HG03097 (cell line): ENCODE results near the gene BCR.

Experiments
- ATAC-seq: cut with Tn5 transposase; IDR thresholded peaks from one replicate; pipeline ENCODE4 v1.9.1; 2021; ENCODE audit not compliant: unreplicated experiment, low FRiP score

The BCR gene

DNA sequence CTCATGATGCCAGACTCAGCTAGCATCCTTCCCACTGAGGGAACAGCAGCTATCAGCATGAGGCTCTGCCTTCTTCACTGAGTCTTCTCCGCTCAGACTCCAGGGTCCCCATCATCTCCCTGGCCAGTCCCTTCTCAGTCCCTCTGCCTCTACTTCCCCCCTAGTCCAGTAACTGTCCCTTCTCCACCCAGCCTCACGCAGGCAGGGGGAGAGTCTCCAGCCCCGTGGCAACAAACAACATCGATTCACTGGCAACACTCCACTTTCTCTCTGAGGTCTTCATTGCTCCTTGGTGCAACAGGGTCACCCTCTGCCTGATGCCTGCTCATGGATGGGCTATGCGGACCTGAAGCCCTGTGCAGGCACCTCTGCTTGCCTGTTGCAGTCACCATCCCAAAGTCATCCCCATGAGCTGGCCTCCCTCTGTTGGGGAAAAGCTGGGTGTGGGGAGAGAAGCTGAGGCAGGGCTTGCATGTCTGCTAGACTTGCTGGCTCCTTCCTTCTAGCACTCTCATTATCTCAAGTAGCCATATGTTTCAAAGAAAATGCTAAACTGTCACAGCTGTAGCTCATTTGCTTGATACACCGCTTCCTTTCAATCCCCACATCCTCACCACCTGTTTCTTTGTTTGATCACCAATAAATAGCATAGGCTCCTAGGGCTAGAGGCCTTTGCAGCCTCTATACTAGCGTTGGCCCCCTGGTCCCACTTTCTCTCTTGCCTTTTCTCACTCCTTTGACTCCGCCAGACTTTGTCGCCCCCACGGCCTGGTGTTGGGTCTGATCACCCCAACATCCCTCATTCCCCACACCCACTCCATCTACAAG lies 4.3 kb upstream of the BCR start:
- no peak for ATAC-seq

DNA sequence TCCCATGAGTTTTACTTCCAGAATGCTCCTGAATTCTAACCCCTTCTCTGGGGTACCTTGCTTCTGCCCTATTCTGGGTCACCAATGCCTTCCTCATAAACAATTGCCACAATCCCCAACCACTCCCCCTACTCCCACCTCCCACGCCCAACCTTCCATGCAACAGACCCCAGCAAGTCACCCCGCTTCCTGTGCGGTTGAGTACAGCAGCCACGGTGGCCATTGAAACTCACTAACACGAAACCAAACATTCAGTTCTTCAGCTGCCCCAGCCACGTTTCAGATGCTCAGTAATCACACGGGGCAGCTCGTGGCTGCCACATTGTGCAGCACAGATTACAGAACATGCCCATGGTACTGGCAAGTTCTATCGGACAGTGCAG lies 3.7 kb upstream of the BCR start:
- no peak for ATAC-seq

DNA sequence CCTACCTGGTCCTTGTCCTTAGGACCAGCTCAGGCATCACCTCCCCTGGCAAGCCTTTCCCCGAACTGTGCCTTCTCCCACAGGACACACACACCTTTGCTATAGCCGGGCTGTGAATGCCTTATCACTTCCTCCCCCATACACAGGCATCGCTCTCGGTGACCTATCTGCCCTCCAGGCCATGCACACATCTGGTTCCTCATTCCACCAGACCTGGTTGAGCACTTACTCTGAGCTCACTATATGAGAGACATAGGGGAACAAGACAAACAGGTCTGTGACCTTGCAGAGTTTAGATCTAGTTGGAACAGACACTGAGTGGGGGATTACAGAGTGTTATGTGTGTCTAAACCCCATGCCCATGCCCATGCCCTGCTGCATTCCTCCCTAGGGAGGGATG lies 3.1 kb upstream of the BCR start:
- ATAC-seq = no peak

DNA sequence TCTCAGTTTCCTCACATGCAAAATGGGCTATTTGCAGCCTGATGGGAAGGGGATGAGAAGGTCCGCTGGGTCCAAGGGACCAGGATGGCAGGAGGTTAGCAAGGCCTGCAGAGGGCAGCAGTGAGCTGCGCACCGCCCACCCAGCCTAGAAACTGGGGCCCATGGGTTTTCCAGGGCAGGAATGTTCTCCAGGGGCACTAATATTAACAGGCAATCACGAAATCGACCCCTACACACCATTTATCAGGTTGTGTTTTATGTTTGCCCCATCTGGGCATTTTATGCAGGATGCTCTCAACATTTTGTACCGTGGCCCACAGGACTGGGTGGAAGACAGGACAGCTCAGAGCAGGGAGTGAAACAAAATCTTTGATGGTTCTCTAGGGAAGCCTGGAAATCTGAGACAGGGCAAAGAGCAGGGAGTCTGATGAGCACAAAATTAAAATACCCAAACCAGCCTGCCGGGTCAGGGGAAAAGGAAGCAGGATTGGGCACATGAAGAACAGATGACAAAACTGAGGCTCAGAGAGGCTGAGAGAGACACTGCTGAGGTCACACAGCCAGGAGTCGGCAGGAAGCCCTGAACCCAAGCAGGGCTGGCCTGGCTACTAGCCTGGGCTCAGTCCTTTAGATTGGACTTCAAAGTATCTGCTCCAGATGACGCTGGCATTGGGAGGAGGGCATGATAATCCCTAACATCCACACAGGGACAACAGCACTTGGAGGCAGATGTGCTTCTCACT lies 1.6 kb upstream of the BCR start:
- ATAC-seq = no peak

DNA sequence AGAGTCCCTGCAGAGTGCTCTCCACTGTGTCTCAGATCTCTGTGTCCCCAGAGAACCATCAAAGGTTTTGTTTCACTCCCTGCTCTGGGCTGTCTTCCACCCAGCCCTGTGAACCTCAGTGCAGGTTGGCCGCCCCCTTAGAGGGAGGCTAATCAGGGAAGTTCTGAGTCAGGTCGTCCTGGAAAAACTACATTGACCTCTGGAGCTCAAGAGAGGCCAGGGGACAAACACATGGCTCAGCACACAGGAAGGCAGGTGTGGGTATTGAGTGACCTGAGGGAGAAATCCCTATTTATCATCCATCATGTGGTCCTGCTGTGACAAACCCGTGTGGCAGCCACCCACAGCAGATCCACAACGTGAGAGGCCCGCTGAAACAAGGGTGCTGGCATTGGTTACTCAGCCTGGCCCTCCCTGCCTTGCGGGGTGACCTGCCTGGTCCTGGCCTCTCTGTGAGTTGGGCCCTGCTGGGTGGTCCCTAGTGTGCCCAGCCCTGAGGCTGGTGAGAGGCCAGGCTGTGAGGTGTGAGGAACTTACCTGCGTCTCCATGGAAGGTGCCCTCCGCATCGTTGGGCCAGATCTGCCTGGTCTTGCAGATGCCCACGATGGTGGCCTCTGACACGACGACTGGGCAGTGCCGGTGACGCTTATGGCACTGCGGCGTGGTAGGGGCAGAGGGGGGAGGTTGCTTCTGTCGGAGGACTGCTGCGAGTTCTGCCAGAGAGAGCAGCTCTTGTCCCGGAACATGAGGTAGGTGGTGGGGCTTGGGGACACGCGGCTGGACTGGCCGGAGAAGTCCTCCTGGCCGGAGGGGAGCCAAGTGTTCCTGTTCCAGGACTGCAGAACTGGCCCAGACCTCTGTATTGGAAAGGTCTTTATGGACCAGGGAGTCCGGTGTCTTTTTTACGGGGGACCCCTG lies 669 bp upstream of the BCR start:
- ATAC-seq = no peak

DNA sequence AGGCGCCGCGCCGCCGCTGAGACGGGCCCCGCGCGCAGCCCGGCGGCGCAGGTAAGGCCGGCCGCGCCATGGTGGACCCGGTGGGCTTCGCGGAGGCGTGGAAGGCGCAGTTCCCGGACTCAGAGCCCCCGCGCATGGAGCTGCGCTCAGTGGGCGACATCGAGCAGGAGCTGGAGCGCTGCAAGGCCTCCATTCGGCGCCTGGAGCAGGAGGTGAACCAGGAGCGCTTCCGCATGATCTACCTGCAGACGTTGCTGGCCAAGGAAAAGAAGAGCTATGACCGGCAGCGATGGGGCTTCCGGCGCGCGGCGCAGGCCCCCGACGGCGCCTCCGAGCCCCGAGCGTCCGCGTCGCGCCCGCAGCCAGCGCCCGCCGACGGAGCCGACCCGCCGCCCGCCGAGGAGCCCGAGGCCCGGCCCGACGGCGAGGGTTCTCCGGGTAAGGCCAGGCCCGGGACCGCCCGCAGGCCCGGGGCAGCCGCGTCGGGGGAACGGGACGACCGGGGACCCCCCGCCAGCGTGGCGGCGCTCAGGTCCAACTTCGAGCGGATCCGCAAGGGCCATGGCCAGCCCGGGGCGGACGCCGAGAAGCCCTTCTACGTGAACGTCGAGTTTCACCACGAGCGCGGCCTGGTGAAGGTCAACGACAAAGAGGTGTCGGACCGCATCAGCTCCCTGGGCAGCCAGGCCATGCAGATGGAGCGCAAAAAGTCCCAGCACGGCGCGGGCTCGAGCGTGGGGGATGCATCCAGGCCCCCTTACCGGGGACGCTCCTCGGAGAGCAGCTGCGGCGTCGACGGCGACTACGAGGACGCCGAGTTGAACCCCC lies 798 bp downstream of the BCR start:
- no peak for ATAC-seq

DNA sequence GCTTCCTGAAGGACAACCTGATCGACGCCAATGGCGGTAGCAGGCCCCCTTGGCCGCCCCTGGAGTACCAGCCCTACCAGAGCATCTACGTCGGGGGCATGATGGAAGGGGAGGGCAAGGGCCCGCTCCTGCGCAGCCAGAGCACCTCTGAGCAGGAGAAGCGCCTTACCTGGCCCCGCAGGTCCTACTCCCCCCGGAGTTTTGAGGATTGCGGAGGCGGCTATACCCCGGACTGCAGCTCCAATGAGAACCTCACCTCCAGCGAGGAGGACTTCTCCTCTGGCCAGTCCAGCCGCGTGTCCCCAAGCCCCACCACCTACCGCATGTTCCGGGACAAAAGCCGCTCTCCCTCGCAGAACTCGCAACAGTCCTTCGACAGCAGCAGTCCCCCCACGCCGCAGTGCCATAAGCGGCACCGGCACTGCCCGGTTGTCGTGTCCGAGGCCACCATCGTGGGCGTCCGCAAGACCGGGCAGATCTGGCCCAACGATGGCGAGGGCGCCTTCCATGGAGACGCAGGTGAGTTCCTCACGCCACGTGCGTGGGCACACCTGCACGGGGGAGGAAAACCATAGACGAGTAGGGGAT lies 1.5 kb downstream of the BCR start:
- ATAC-seq = no peak

DNA sequence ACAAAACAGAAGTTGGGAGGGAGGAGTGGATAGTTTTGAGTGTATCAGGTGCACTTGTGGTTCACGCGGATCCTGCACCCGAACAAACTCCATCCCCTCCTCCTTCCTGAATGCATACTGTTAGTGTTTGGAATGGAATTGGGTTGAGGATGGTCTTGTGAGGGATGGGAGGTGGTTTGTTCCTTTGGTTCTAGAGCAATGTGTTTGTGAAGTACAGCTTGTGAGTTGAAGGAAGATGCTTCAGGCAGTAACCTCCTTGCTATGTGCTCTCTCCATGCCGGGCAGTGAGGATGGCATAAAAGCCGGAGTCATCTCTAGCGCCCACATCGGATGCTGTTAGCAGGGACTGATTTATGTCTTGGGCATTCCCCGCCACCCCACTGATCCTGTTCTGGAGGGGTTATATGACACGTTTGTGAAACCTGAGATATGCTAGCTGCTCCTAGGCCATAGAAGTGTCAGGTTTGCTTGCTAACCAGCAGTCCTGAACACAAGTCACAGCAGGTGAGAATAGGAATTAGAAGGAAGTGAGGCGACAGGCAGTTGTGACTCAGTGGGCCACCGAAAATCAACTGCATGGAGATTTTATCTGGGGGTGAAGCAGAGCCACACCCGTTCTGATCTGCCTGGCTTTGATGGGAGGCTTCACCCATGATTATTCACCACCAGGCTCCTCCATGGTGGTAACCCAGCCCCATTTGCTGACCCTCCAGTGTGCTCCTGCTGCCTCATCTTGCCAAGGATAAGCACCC lies 2.2 kb downstream of the BCR start:
- no peak for ATAC-seq

DNA sequence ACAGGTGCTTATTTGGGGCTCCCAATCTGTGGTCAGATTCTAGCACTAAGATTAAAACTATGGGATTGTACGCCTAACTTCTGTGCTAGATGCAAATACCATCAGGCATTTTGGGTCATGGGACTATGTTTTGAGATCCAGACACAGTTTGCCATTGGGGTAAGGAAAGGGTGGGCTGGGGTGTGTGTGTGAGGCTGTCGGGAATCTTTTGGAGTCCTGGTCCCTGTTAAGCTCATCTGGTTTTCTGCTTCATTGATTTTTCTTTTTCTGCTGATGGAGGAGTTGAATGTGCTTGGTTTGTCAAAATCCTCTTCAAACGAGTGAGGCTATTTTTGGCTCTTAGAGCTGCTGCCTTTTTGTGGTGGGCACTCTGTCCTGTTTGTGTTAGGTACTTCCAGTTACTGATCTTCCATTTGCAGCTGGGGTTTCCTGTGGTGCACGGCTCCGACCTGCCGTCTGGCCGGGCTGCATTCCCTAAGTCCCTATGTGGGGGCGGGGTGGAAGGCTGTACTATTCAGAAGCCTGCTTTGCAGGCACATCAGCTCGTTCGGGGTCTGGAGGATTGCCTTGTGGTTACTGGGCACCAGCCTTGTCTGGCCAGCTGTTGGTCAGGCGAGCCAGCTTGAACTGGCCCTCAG lies 2.9 kb downstream of the BCR start:
- no peak for ATAC-seq

DNA sequence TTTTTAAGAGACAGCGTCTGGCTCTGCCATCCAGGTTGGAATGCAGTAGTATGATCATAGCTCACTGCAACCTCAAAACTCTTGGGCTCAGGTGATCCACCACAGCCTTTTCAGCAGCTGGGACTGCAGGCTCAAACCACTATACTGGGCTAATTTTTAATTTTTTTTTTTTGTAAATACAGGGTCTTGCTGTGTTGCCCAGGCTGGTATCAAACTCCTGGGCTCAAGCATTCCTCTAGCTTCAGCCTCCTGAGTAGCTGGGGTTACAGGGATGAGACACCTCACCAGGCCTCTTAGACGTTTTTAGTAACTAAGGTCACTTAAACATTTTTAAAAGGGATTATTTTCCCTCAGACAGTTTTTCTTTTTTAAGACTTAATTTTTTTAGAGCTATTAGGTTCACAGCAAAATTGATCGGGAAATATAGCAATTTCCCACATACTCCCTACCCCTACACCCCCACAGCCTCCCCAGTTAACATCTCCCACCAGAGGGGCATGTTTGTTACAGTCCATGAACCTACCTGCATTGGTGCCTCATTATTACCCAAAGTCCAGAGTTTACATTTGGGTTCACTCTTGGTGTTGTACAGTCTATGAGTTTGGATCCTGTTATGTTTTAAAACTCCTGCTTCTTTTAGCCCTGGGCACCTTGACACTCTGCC lies 3.9 kb downstream of the BCR start:
- no peak for ATAC-seq

DNA sequence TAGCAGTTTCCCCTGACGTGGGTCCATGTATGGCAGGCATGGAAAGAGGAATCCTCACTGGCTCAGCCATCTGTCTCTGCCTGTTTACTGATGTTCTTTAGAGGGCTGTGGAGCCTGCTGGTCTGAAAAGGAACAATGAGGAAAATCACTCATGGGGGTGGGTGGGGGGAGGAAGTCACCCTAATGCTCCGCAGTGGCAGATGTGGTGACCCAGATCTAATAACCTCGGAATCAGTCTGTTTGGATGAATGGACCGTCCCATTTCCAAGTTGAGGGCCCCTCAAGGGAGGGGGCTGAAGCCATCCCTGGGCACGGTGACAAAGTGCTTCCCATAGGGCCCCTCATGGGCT lies 4.4 kb downstream of the BCR start:
- ATAC-seq = no peak

DNA sequence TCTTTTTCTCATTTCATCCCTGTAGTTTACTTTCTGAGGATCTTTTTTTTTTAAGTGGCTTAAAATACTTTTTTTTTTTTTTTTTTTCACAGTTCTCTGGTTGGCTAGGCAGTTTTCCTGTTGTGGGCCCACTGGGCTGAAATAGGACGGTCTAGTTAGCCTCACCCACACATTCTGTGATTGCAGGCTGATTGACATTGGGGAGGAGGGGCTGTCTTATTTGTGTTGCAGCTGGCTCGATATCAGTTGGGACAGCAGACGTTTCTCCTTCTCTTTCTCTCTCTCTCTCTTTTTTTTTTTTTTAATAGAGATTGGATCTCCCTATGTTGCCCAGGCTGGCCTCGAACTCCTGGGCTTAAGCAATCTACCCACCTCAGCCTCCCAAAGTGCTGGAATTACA lies 6.9 kb downstream of the BCR start:
- no peak for ATAC-seq

DNA sequence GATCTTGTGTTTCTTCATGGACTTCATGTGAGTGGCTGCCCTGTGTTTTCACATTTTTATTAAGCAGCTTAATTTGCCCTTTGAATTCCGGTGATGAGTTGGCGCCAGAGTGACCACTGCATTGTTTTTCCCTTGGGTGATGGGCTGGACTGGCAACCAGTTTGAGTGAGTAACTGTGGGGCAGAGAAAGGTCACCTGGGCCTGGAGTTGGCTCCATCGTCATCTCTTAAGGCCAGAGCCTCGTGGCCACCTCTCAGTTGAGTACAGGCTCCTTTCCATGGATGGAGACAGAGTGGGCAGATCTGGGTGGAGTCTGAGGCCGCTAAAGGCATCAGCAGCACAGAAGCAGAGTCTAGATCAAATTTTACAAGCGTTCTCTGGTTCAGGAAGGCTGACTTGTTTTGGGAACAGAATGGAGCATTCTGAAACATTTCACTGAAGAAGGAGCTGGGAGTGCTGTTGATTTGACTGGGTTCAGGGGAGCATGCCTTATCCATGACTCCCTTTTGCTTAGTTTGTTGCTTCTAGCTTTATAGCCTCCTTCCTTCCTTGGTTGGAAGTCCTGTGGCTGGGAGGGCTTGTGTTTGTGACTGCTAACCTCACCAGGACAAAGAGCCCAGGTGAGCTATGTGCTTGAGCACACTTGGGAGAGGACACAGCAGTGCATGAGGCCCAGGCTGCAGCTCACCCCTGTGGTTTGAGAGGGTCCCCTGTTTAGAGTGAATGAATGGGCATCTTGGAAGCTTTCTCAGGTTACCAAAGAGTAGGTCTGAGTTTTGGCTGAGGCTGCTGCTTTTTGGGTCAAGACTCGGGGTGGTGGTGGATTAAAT lies 7.8 kb downstream of the BCR start:
- ATAC-seq = no peak

DNA sequence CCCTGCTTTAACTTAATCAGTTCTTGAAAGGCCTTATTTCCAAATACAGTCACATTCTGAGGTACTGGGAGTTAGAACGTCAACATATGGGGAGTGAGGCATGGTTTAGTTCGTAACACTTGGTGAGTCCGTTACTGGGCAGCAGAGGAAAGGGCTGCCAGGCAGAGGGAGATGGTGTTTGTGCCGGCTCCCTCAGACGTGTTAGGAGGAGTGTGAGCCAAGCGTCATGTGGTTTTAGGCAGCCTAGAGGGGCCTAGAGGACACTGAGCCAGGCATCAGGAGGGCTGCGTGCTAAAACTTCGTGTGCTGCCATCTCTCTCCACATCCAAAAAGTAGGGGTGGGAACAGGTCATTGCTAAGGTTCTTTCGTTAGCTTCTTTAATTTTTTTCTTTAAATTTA lies 10.2 kb downstream of the BCR start:
- no peak for ATAC-seq

DNA sequence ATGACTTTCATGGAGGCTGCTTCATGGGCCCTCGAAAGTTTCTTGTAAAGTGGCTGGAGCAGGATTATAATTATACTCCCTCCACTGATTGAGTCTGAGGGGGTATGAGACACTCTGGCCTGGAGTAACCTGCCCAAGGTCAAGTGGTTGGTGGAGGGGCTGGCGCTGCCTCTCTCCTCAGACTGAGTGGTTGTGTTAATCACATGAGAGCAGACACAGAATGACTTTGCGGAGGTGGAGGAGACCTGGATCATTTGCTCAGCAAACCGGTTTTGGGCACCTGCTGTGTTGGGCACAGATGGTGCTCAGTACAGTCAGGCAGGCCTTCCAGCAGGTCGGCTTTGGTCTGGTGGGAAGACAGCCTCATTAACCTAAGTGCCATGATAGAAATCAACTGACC lies 11.8 kb downstream of the BCR start:
- ATAC-seq = no peak

DNA sequence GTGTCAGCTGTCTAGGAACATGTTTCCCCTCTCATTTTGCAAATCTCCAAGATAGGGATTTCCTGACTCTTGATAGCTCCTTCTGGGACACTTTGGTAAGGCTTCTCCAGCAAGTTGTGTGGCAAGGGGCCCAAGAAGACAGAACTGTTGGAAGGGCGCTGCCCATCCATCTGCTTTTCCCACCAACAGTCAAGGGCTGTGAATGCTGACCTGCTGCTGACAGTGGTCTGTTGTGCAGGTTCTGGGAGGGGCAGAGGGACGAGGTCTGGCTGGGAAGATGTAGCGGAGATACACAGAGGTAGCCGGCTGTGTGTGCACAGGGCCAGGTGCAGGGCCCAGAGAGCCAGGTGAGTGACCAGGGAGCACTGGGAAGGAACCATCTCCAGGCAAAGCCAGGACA lies 12.2 kb downstream of the BCR start:
- ATAC-seq = no peak

DNA sequence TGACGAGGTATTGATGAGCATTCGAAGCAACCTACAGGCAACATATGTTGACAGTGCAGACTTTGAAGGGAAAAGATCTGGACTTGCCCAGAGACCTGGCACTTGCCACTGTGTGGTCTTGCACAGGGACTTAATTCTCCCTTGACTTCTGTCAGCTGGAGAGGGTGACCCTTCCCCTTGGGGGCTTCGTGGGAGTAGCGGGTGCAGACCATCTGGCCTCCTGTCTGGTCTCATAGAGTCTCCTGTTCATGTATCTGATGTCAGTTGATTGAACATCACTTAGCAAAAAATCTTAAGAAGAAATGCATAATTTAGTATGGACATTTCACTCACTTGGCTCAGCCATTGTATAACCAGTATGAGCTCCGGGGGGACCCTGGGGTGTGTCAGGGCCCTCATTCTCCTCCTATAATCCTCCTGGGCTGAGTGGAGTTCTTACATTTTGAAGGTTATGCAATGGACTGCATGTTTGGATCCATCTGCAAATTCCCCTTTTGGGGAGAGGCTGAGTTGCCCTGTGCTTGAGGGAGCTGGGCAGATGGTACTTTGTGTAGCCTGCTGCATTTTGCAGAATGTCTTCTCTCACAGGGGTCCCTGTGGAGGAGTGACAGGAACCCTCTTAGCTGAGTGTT lies 13.0 kb downstream of the BCR start:
- ATAC-seq = no peak
